ENCODE results near the gene INPP4B. TPM values are rescaled to one million over a fixed set of nuclear protein-coding genes. Genes with fewer than 3 reads are reported as not detected.

The INPP4B gene
- polyA plus RNA-seq, 1 experiment = 5.1 TPM

DNA sequence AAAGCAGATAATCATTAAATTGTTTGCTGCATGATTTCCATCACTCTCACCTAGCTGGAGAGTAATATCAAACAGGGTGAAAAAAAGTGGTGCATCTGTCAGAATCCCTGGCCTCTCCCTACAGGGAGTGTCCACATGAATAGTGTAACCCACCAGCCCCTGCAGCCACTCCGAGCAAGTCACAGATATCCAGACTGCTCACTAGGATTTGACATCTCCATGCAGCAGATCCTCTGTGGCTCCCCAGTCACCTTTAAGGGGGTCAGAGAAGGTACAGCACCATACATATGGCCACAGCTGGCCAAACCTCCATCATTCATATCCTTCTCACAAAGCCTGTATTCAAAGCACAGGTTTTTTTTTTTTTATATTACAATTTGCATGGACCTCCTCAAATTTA, 536.3 kb downstream of the INPP4B start:
- TF ChIP-seq, protein P1, sequence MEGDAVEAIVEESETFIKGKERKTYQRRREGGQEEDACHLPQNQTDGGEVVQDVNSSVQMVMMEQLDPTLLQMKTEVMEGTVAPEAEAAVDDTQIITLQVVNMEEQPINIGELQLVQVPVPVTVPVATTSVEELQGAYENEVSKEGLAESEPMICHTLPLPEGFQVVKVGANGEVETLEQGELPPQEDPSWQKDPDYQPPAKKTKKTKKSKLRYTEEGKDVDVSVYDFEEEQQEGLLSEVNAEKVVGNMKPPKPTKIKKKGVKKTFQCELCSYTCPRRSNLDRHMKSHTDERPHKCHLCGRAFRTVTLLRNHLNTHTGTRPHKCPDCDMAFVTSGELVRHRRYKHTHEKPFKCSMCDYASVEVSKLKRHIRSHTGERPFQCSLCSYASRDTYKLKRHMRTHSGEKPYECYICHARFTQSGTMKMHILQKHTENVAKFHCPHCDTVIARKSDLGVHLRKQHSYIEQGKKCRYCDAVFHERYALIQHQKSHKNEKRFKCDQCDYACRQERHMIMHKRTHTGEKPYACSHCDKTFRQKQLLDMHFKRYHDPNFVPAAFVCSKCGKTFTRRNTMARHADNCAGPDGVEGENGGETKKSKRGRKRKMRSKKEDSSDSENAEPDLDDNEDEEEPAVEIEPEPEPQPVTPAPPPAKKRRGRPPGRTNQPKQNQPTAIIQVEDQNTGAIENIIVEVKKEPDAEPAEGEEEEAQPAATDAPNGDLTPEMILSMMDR (IDR thresholded peaks at IDR 0.05; ENCODE audit: low read depth, low read length) = no peak
- no peak for DNase-seq (ENCODE audit: low read depth, low spot score)
- CTCF ChIA-PET = no interaction called here
- no peaks in the 10 kb centered on the region for H3K27me3 ChIP-seq (ENCODE audit: control insufficient read depth, insufficient read depth, low read length)
- no peak overlapping the region for H3K4me3 ChIP-seq (ENCODE audit: low read depth, low read length)
- POLR2A ChIA-PET = no interaction called here
- H3K9me3 ChIP-seq (ENCODE audit: control insufficient read depth, insufficient read depth, low read length) = no peaks in the 10 kb centered on the region
- no peak overlapping the region for H3K27ac ChIP-seq (ENCODE audit: low read depth, low read length)

DNA sequence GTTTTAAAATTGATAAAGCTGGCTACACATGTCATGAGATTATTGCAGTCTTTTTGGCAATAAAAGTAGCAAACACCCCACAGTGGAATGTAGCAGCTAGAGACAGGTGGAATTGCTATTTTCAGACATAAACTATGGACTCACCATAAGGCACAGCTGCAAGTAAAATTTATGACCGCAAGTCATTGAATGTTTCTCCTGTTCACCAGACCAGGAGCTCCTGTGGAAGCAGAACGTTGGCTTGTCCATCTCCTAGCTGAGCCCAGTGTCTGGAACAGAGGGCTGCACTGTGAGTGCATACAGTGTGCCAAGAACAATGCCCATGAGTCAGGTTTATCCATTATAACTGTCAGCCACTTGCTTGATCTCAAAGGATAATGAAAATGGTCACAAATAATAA, 538.2 kb downstream of the INPP4B start:
- DNase-seq (ENCODE audit: low read depth, low spot score) = no peak
- CTCF ChIA-PET = interaction anchor here (0.7 kb wide), 1 partner anchor 678 kb away, joined by 3 read pairs; no protein-coding TSS in a partner anchor
- TF ChIP-seq, protein P1 (IDR thresholded peaks at IDR 0.05; ENCODE audit: low read depth, low read length) = no peak
- Histone ChIP-seq H3K4me3 (ENCODE audit: low read depth, low read length) (no peak overlapping the region), H3K27ac (ENCODE audit: low read depth, low read length) (no peak overlapping the region), H3K27me3 (ENCODE audit: control insufficient read depth, insufficient read depth, low read length) (no peaks in the 10 kb centered on the region), H3K9me3 (ENCODE audit: control insufficient read depth, insufficient read depth, low read length) (no peaks in the 10 kb centered on the region)
- POLR2A ChIA-PET = no interaction called here

DNA sequence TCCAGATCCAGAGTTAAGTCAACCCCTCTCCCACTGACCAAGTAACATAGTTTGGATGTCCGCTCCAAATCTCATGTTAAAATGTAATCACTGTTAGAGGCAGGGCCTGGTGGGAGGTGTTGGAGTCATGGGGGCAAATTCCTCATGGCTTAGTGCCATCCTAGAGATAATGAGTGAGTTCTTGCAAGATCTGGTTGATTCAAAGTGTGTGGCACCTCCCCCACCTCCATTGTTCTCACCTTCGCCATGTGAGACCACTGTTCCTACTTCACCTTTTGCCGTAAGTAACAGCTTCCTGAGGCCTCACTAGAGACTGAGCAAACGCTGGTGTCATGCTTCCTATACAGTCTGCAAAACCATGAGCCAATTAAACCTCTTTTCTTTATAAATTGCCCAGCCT, 548.8 kb downstream of the INPP4B start:
- TF ChIP-seq, protein P1 (IDR thresholded peaks at IDR 0.05; ENCODE audit: low read depth, low read length) = no peak
- Histone ChIP-seq H3K9me3 (ENCODE audit: control insufficient read depth, insufficient read depth, low read length) (no peaks in the 10 kb centered on the region), H3K27ac (ENCODE audit: low read depth, low read length) (no peak overlapping the region), H3K4me3 (ENCODE audit: low read depth, low read length) (no peak overlapping the region), H3K27me3 (ENCODE audit: control insufficient read depth, insufficient read depth, low read length) (no peaks in the 10 kb centered on the region)
- ChIA-PET POLR2A (no interaction called here), CTCF (no interaction called here)
- no peak for DNase-seq (ENCODE audit: low read depth, low spot score)

DNA sequence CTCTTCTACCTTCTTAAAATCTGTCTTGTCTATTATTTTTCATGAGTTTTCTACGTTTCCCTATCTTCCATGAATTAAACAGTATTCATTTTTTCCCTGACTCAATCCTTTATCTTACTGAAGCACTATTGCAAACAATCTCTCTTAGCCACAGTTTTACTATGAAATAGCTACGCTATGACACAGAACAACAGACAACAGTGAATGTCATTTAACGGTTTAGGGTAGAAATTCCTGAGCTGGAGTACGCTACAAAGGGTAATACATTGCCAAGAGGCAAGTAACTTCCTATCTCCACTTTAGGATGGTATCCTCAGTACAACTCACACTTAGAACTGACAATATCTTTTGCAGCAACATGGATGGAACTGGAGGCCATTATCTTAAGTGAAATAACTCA, 552.6 kb downstream of the INPP4B start:
- CTCF ChIA-PET = interaction anchor here (1.2 to 2.5 kb wide), 2 partner anchors 11 to 60 kb away, joined by 3 to 11 read pairs; no protein-coding TSS in a partner anchor
- Histone ChIP-seq H3K9me3 (ENCODE audit: control insufficient read depth, insufficient read depth, low read length) (no peaks in the 10 kb centered on the region), H3K27me3 (ENCODE audit: control insufficient read depth, insufficient read depth, low read length) (no peaks in the 10 kb centered on the region), H3K4me3 (ENCODE audit: low read depth, low read length) (no peak overlapping the region), H3K27ac (ENCODE audit: low read depth, low read length) (no peak overlapping the region)
- DNase-seq (ENCODE audit: low read depth, low spot score) = peak; percentile 7
- TF ChIP-seq, protein P1 (IDR thresholded peaks at IDR 0.05; ENCODE audit: low read depth, low read length) = no peak
- POLR2A ChIA-PET = no interaction called here

DNA sequence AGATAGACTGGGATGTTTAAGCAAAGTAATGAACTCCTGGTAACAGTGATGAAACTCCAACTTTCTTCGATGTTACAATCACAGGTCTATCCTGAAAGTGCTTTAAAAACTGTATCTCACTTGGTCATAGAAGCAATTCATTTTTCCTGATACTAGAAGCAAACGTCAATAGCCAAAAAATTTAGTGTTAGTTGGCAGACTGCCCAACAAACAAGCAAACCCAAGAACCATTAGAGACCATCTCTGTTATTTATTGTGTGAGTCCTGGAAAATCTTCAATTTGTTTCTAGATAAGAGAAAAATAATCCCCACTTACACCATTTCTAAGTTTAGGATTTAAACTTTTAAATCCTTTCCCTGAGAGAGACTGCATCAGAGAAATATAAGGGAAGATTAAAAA, 553.9 kb downstream of the INPP4B start:
- H3K9me3 ChIP-seq (ENCODE audit: control insufficient read depth, insufficient read depth, low read length) = no peaks in the 10 kb centered on the region
- ChIA-PET CTCF (interaction anchor here (1.3 to 1.7 kb wide), 2 partner anchors 9 to 946 kb away, joined by 3 to 4 read pairs; no protein-coding TSS in a partner anchor), POLR2A (no interaction called here)
- H3K4me3 ChIP-seq (ENCODE audit: low read depth, low read length) = no peak overlapping the region
- H3K27ac ChIP-seq (ENCODE audit: low read depth, low read length) = no peak overlapping the region
- H3K27me3 ChIP-seq (ENCODE audit: control insufficient read depth, insufficient read depth, low read length) = no peaks in the 10 kb centered on the region
- TF ChIP-seq, protein P1 (IDR thresholded peaks at IDR 0.05; ENCODE audit: low read depth, low read length) = no peak
- DNase-seq (ENCODE audit: low read depth, low spot score) = no peak

Data from AG04450 (cell line).